GM10266 (cell line): Measurements from ENCODE around the gene ACACA.

ENCODE experiments used
- DNase-seq: peaks from one replicate; pipeline ENCODE4 v3.0.0; 2012; ENCODE audit errors: extremely low spot score
- TF ChIP-seq, protein P1 (sequence below): IDR thresholded peaks from 2 replicates; pipeline ENCODE4 v1.5.1; 2012; ENCODE audit warnings: mild to moderate bottlenecking, low read depth; ENCODE audit not compliant: control insufficient read depth, insufficient read depth; ENCODE audit errors: missing control alignments

ACACA gene

DNA sequence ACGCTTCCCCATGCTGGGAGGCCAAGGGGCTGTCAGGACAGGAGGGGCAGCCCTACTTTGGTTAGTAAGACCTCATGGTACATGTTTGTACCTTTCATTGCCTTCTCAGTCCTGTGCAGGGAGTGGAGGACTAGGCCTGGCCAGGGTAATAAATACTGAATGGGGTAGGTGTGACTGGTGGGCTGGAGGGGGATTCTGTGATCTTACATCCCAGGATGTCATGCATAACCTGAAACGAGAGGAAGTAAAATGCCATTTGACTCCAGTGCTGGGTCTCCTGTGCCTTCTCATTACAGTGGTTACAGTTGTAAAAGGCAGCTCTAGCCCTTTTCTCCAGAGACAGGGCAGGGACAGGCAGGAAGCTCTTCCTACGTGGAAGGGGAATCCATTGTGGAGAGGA lies 319.7 kb downstream of the ACACA start:
- no peak for DNase-seq
- TF ChIP-seq, protein P1, sequence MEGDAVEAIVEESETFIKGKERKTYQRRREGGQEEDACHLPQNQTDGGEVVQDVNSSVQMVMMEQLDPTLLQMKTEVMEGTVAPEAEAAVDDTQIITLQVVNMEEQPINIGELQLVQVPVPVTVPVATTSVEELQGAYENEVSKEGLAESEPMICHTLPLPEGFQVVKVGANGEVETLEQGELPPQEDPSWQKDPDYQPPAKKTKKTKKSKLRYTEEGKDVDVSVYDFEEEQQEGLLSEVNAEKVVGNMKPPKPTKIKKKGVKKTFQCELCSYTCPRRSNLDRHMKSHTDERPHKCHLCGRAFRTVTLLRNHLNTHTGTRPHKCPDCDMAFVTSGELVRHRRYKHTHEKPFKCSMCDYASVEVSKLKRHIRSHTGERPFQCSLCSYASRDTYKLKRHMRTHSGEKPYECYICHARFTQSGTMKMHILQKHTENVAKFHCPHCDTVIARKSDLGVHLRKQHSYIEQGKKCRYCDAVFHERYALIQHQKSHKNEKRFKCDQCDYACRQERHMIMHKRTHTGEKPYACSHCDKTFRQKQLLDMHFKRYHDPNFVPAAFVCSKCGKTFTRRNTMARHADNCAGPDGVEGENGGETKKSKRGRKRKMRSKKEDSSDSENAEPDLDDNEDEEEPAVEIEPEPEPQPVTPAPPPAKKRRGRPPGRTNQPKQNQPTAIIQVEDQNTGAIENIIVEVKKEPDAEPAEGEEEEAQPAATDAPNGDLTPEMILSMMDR, result no peak

DNA sequence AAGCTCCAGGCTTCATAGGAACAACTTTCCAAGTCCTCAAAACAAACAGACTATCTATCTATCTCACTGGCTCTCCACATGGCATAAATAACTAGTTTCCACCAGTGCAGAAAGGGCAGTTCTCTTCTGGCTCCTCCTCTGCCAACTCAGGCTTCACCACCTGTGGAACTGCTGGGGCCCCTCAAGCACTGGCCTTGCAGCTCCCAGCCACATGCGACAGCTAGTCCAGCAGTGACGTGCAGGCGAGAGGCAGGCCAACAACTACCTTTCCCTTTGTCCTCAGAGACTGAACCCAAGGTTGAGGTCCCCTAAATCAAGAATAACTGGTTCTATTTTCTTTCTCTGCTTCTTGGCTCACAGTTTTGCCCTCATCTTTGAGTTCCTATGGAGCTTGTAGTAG lies 320.3 kb downstream of the ACACA start:
- TF ChIP-seq, protein P1, result no peak
- DNase-seq, result no peak

DNA sequence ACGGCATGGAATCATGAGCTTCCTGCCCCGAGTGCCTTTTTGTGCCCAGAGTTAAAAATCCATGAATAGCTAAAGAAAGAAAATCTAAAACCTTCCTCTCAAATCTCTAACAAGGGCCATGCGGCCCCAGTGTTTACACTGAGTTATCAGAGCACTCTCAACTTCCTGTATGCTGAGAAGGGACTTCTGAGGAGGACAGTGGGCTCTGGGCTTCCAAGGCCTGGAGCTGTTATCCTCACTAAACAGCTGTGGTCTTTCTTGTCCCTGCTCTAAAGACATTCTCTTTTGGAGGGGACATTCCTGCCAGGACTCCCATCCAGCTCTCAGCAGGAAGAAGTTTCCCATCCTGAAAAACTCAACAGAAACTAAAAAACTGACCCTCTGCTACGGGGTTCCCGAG lies 322.3 kb downstream of the ACACA start:
- DNase-seq, result no peak
- TF ChIP-seq, protein P1, result no peak

DNA sequence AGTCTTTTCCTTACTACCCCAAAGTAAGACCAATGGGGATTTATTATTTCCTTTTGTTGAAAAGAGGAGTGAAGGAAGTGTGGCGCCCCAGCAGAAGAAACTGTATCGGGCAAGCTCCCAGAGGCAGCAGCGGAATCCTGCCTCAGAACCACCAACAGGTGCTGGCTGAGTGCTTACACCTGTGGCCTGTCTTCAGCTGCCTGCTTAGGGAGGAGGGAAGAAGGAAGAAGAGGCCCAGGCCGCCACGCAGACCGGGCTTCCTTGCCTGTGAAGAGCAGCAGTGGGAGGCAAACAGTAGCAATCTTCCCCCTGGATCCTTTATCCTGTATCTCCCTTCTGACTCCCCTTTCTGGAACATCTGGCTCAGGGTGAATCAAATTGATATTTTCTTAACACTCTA lies 323.2 kb downstream of the ACACA start:
- DNase-seq, result no peak
- TF ChIP-seq, protein P1, result no peak

DNA sequence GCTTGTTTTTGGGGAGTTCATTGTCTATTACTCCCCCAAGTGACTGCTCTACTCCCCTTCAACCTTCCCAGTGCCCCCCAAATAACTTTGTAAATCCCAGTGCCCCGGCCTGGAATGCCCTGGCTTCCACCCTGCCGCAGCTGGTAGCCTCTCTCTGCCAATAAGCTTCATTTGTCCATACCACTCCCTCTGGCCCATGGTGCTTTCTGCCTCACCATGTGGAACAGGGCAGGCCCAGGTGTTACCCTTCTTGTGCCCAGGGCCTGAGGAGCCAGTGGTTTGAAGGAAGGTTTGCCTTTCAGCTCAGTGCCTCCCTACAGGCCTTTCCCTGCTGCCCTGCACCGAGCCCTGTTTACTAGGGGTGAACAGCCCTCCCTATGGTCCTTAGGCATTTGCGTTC lies 323.7 kb downstream of the ACACA start:
- TF ChIP-seq, protein P1, result no peak
- no peak for DNase-seq

DNA sequence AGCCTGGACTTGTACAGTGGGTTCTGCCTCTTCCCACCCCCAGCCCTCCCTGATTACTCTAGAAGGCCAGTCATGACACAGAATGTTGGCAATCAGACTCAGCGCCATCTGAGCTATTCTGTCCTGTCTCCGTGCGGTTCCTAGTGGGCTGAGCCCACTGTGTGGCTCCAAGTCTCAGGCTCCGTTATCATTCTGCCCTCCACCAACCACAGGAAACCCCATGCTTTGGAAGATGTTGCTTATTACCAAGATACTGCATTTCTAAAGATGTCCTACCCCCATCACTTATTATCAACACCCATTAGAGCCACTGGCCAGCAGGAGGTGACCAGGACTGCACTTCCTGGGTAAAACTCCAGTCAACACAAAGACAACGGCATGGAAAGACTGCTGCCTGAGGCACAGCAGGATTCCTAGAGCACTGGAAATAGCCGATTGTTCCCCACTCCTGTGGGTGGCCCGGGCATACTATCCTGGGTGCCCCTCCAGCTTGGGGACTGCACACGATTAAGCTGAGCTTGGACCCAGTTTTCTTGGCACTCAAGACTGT lies 324.2 kb downstream of the ACACA start:
- DNase-seq, result no peak

DNA sequence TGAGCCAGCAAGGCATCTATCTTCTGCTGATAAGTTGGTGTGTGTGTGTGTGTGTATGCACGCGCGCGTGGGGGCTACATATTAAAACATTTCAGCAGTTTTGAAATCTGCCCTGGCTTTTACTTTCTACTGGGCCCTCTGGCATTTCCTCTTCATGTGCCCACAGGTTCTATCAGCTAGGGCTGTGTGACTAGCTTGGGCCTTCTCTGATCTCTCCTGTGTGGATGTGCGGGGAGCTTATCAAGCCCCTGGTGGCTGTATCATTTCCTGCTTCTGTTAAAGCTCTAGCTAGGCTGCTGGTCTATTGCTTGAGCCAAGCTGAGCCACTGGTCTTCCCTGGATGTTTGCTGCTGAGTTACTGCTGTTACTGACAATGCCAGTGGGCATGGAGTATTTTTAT lies 325.3 kb downstream of the ACACA start:
- TF ChIP-seq, protein P1, result no peak
- DNase-seq, result no peak

More for the DNA sequence above, 324.2 kb downstream of the ACACA start:
- TF ChIP-seq, protein P1, result no peak
